HepG2 (cell line): ENCODE results near the gene GBX1. TPM values are rescaled to one million over a fixed set of nuclear protein-coding genes. Genes with fewer than 3 reads are reported as not detected.

Experiments used
- ATAC-seq: fragments of 200-7000 bp; cut with Tn5 transposase; 3 replicates; pipeline ENCODE4 v1.9.1; 2020; ENCODE audit warnings: mild to moderate bottlenecking, moderate library complexity
- BruUV-seq: library from RNA; stranded (reverse); fragments of 400-500 nt; replicated peaks from 2 replicates; lab custom pipeline; 2021; lab: Mats Ljungman, UMichigan
- CTCF ChIA-PET: fragments of 300-600 bp; formaldehyde crosslinking; extraction: SDS; loops from one replicate; lab custom pipeline; 2021; ENCODE audit warnings: low total read pairs, inconsistent platforms, low intra/inter-chr PET ratio; lab: Yijun Ruan, JAX
- POLR2A ChIA-PET: fragments of 350-600 bp; sonication (Branson Sonifier 250); formaldehyde crosslinking; loops from one replicate; lab custom pipeline; 2020; ENCODE audit warnings: antibody characterized with exemption, inconsistent platforms; lab: Yijun Ruan, JAX
- DNase-seq: peaks from one replicate; pipeline ENCODE4 v3.0.0-alpha.2; 2015; ENCODE audit warnings: low spot score
- FAIRE-seq: peaks from 3 replicates; lab custom pipeline; 2011; peaks lifted over from hg19 to GRCh38; lab: Jason Lieb, UNC
- H2AFZ ChIP-seq: one replicate; pipeline ENCODE4 v1.6.1; 2011; ENCODE audit warnings: low read length, inconsistent platforms
- H3K27ac ChIP-seq: fragments of 300-600 bp; 3 replicates; pipeline ENCODE4 v1.8.0; 2011; ENCODE audit warnings: mixed run types, mild to moderate bottlenecking, mixed read lengths, low read length, inconsistent platforms; ENCODE audit not compliant: insufficient read depth; ENCODE audit errors: extremely low read length
- H3K27me3 ChIP-seq, 2 experiments: fragments of 200-600 bp in 1 of 2; 2 replicates in 1 of 2; 3 replicates in 1 of 2; pipeline versions ENCODE4 v1.6.0 to v1.8.0; 2011; ENCODE audit warnings: low read length in 2 of 2, mild to moderate bottlenecking in 2 of 2, moderate library complexity in 2 of 2, inconsistent platforms in 1 of 2; ENCODE audit not compliant: insufficient read depth in 2 of 2, control insufficient read depth in 1 of 2
- H3K36me3 ChIP-seq, 2 experiments: fragments of 200-600 bp in 1 of 2; replicated peaks in 1 of 2; 2 replicates in 1 of 2; 3 replicates in 1 of 2; pipeline versions ENCODE4 v1.5.1 to v1.8.0; 2011; ENCODE audit warnings: low read length in 2 of 2, inconsistent platforms in 1 of 2; ENCODE audit not compliant: insufficient read depth in 2 of 2, control insufficient read depth in 1 of 2
- H3K4me1 ChIP-seq: 2 replicates; pipeline ENCODE4 v1.5.1; 2012; ENCODE audit warnings: low read length, inconsistent platforms; ENCODE audit not compliant: insufficient read depth
- H3K4me2 ChIP-seq: 2 replicates; pipeline ENCODE4 v1.6.0; 2011; ENCODE audit warnings: low read depth, low read length, inconsistent platforms
- H3K4me3 ChIP-seq, 3 experiments: fragments of 200-600 bp in 1 of 3; sonication (generic), shearing (Covaris generic) in 1 of 3; replicated peaks in 1 of 3; 2 replicates each; pipeline ENCODE4 v1.5.1; 2011 to 2016; ENCODE audit warnings: low read length in 3 of 3, inconsistent platforms in 2 of 3, low read depth in 2 of 3, mild to moderate bottlenecking in 2 of 3, control low read depth in 1 of 3, mixed read lengths in 1 of 3; ENCODE audit not compliant: insufficient read depth in 1 of 3
- H3K79me2 ChIP-seq: one replicate; pipeline ENCODE4 v1.6.1; 2011; ENCODE audit warnings: low read length, inconsistent platforms; ENCODE audit not compliant: insufficient read depth
- H3K9ac ChIP-seq: 2 replicates; pipeline ENCODE4 v1.6.0; 2011; ENCODE audit warnings: mild to moderate bottlenecking, low read depth, low read length, inconsistent platforms; ENCODE audit not compliant: insufficient read depth
- H3K9me3 ChIP-seq: 2 replicates; pipeline ENCODE4 v1.5.1; 2012; ENCODE audit warnings: mild to moderate bottlenecking, low read length
- H4K20me1 ChIP-seq: 2 replicates; pipeline ENCODE4 v1.6.0; 2011; ENCODE audit warnings: inconsistent platforms, mild to moderate bottlenecking, low read length, moderate library complexity; ENCODE audit not compliant: insufficient read depth
- BORCS8-MEF2B ChIP-seq: sonication (generic); formaldehyde crosslinking; IDR thresholded peaks from 2 replicates; pipeline ENCODE4 v1.8.0; 2022; ENCODE audit warnings: mild to moderate bottlenecking, missing genetic modification reagents
- ETV6 ChIP-seq: sonication (generic); formaldehyde crosslinking; conservative IDR thresholded peaks from 2 replicates; pipeline ENCODE4 v1.4.0; 2020; ENCODE audit warnings: missing genetic modification reagents
- GLI4 ChIP-seq: sonication (generic); formaldehyde crosslinking; IDR thresholded peaks from 2 replicates; pipeline ENCODE4 v1.5.1; 2020; ENCODE audit warnings: missing genetic modification reagents, mild to moderate bottlenecking, moderate library complexity, borderline replicate concordance
- KDM2A ChIP-seq: sonication (generic); formaldehyde crosslinking; IDR thresholded peaks from 2 replicates; pipeline ENCODE4 v1.4.0; 2020; ENCODE audit warnings: low read depth, missing genetic modification reagents, borderline replicate concordance
- MED8 ChIP-seq: sonication (generic); formaldehyde crosslinking; IDR thresholded peaks from 2 replicates; pipeline ENCODE4 v1.8.1; 2023; ENCODE audit warnings: mild to moderate bottlenecking, missing genetic modification reagents; ENCODE audit not compliant: insufficient replicate concordance
- MLLT10 ChIP-seq: sonication (generic); formaldehyde crosslinking; IDR thresholded peaks from 2 replicates; pipeline ENCODE4 v1.4.0; 2020; ENCODE audit warnings: missing genetic modification reagents
- SMYD3 ChIP-seq: sonication (generic); formaldehyde crosslinking; IDR thresholded peaks from 2 replicates; pipeline ENCODE4 v1.8.1; 2023; ENCODE audit warnings: mild to moderate bottlenecking, missing genetic modification reagents
- ZNF142 ChIP-seq: sonication (generic); formaldehyde crosslinking; IDR thresholded peaks from 2 replicates; pipeline ENCODE4 v1.4.0; 2020; ENCODE audit warnings: missing genetic modification reagents
- ZNF879 ChIP-seq: sonication (generic); formaldehyde crosslinking; IDR thresholded peaks from 2 replicates; pipeline ENCODE4 v1.8.1; 2023; ENCODE audit warnings: missing genetic modification reagents
- WGBS: methylation state at CpG from one replicate; pipeline ENCODE4 v1.1.6; 2017; ENCODE audit warnings: low lambda C conversion rate; 5-methylcytosine and 5-hydroxymethylcytosine counted together
- in situ Hi-C: cut with HindIII; loops from 2 replicates; pipeline ENCODE4 v1.10.0; 2017; ENCODE audit warnings: low pct_unique_long_range_greater_than_20kb; ENCODE audit not compliant: extremely low pct_ligation_motif_present
- intact Hi-C: fragments of 100-400 bp; cut with micrococcal nuclease; formaldehyde crosslinking; loops from one replicate; pipeline ENCODE4 v1.10.0; 2022; ENCODE audit not compliant: unreplicated experiment
- polyA plus RNA-seq, 8 experiments: library from polyadenylated mRNA; depleted of rRNA in 3 of 8; stranded (reverse) in 7 of 8; unstranded in 1 of 8; fragments of >200 nt; fragmentation: Illumina TruSeq in 4 of 8; extraction: Trizol in 4 of 8; gene quantifications; 2 replicates each; pipeline versions ENCODE4 v1.2.1 to v1.2.3, GENCODE V29; 2011 to 2016; ENCODE audit warnings: low read depth in 4 of 8, missing spikeins in 1 of 8, mixed read lengths in 1 of 8; ENCODE audit not compliant: insufficient read depth in 1 of 8
- total RNA-seq, 5 experiments: library from RNA; depleted of rRNA; stranded (reverse); fragments of >200 nt; fragmentation: Illumina TruSeq; extraction: Trizol; gene quantifications; 2 replicates each; pipeline ENCODE4 v1.2.3, GENCODE V29; 2016; ENCODE audit warnings: low read depth in 1 of 5

Gene GBX1
- total and polyA plus RNA-seq, 2 of the 13 experiments (the other 11 are each of a cell fraction or from before 2014, with no cell fraction given): not detected

GRCh38 chr7:151212626-151213025 is 45.1 kb upstream of the GBX1 start:
- FAIRE-seq (no peak), ATAC-seq (no peak), DNase-seq (no peak)
- no peak overlapping the region for H3K4me2 ChIP-seq
- no peaks in the 10 kb centered on the region for H3K9me3 ChIP-seq
- H2AFZ ChIP-seq: no peak overlapping the region
- CTCF ChIA-PET: no interaction called here
- POLR2A ChIA-PET: no interaction called here
- no peaks in the 10 kb centered on the region for H3K79me2 ChIP-seq
- TSS peak; percentile 23 for BruUV-seq
- in situ Hi-C loops (no loop called here), intact Hi-C loops (no loop called here)
- H3K4me1 ChIP-seq: no peaks in the 10 kb centered on the region
- WGBS: 83% methylated on average over 5 of the region's 5 CpGs
- no peak overlapping the region for H3K27ac ChIP-seq
- H3K4me3 ChIP-seq: no peak overlapping the region
- H3K9ac ChIP-seq: no peak overlapping the region
- H3K27me3 ChIP-seq: peaks cover 0 to 10% of the 10 kb centered on the region in 2 experiments; a peak in 3 of 5 replicates
- H4K20me1 ChIP-seq: no peaks in the 10 kb centered on the region
- TF ChIP-seq ZNF879 (CRISPR knock-in tag) (no peak), SMYD3 (CRISPR knock-in tag) (no peak), GLI4 (CRISPR knock-in tag) (no peak), BORCS8-MEF2B (CRISPR knock-in tag) (no peak), MED8 (CRISPR knock-in tag) (no peak), KDM2A (CRISPR knock-in tag) (no peak), ZNF142 (no peak), ETV6 (CRISPR knock-in tag) (no peak), MLLT10 (no peak)
- H3K36me3 ChIP-seq: peaks cover 15 to 41% of the 10 kb centered on the region in 2 experiments; a peak in 4 of 5 replicates
